WTC11 (cell line): Measurements from ENCODE around the gene IDE.

ENCODE experiments used
- CTCF ChIP-seq: fragments of 200-600 bp; IDR thresholded peaks from 2 replicates; pipeline ENCODE4 v1.8.0; 2022; ENCODE audit warnings: antibody characterized with exemption
- MAX ChIP-seq: sonication (generic); formaldehyde crosslinking; IDR thresholded peaks from 2 replicates; pipeline ENCODE4 v1.8.0; 2022; ENCODE audit warnings: mild to moderate bottlenecking, missing genetic modification reagents
- PREB ChIP-seq: sonication (generic); formaldehyde crosslinking; IDR thresholded peaks from 2 replicates; pipeline ENCODE4 v1.8.1; 2022; ENCODE audit warnings: mild to moderate bottlenecking, missing genetic modification reagents, moderate library complexity, borderline replicate concordance
- STAT6 ChIP-seq: sonication (generic); formaldehyde crosslinking; conservative IDR thresholded peaks from 2 replicates; pipeline ENCODE4 v1.8.1; 2023; ENCODE audit warnings: mild to moderate bottlenecking, low read depth, missing genetic modification reagents, moderate library complexity
- TEAD1 ChIP-seq: sonication (generic); formaldehyde crosslinking; IDR thresholded peaks from 2 replicates; pipeline ENCODE4 v1.8.0; 2022; ENCODE audit warnings: mild to moderate bottlenecking, missing genetic modification reagents

GRCh38 chr10:92407305-92408016 is 166.4 kb downstream of the IDE start:
- TF ChIP-seq CTCF (no peak), STAT6 (CRISPR knock-in tag) (no peak), MAX (no peak), PREB (CRISPR knock-in tag) (no peak), TEAD1 (CRISPR knock-in tag) (no peak)
